ENCODE data around the gene EHBP1.

Gene EHBP1

DNA sequence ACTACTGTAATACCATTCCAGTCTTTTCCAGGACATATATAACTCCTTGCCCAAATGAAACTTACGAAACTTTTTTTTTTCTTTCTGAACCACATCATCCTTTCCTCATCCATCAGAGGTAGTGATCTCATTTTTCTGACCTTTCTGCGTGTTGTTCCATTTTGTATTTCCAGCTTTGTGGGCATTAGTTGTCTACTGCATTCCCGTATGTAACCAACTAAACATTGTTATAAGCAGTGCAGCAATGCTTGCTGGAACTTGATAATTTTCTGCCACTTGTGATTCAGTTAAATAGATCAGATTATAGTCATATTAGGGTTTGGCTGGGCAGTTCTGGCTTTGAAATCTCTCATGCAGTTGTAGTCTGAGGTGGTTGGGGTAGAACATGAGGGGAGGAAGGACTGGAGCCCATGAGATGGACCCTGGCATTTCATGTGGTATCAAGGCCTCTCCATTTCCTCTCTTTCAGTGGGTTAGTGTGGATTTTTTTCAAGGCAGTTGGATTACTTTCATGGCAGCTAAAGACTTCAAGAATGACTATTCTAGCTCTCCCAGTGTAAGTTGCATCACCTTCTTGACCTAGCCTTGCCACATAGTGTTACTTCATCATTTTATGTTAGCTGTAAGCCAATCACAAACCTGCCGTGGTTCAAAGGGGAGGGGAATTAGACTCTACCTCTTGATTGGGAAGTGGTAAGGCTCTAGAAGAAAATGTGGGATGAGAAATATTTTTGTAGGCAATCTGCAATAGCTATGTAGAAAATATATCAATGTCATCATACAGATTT lies 80.5 kb downstream of the EHBP1 start:
- no peak for DNase-seq

DNA sequence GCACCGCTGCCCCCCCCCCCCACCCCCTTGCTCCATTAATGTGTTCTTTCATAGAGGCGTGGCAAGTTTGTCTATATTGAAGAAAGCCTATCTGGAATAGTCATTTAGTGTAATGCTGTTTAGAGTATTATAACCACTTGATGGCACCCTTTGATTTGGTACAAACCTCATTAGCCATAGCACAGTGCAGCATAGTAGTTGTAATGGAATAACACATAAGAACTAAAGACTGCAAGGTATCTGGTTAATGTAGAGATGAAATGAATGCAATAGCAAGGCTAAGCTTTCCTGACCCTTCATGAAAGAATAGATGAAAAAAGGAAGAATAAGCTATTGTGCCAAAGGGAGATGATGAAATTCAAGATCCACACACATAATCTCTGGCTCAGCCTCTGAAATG lies 81.9 kb downstream of the EHBP1 start:
- DNase-seq, result no peak

DNA sequence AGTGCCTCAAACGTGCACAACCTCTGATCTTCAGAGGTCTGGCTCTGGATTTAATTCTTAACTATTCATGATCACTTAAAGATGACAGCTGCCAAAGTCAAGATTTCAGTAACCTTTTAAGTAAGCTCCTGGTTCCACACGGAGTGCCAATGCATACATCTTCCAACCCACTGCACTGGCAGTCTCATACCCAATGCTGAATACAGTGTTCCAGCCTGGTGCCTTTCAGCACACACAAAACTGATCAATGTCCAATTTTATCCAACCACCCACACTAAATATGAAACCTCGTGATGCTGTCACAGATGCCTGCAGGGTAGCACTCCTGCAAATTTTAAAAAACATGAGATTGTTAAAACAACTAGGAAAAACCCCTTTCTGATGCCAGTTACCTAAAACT lies 84.0 kb downstream of the EHBP1 start:
- DNase-seq, result no peak

DNA sequence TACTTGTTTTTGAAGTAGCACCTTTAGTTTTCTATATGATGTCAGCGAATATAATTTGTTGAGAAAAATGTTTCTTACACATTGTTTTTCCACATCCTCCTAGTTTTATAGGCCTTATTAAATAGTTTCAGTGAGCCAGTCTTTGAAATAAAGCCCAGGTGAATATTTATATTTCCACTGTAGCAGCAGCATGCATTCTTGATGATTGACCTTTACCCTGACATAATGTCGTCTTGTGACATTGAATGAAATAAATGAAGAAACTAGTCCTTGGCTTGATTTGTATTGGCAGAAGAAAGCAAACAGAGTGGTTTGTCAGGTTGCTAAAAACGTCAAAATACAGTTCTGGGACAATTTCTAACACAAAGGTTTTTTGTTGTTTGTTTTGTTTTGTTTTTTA lies 84.4 kb downstream of the EHBP1 start:
- DNase-seq, result no peak

DNA sequence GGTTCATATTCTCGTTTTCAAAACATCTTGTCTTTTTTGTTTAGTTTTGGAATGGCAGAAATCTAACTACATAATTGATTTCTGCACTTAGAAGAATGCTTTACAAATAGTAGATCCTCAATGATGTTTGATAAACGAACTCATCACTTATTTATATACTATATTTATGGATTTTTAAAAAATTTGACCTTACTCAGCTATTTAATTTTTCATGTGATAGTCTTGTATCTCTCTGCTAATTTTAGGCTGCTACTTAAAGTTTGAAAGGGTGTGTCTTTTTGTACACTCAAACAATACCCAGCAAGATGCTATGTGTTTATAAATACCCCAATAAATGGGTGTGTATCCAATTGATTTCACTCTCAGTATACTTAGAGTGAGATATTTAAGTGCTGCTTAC lies 86.9 kb downstream of the EHBP1 start:
- no peak for DNase-seq

DNA sequence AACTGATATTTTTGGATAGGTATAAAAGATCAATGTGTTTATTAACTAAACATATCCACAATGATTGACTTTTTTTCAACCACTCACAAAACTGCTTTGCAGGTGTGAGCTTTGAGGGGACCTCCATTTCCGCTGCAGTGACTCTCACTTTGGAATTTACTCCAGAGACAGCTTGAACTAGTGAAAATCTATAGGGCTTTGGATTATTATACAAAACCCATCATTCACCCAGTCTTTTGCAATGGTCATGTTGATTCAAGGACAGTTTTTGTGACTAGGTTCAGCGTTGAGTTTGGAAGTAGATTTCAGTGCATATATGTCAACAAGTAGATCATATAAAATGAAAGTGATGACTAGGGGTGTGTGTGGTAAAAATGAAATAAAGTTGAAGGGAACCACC lies 87.7 kb downstream of the EHBP1 start:
- DNase-seq, result no peak

DNA sequence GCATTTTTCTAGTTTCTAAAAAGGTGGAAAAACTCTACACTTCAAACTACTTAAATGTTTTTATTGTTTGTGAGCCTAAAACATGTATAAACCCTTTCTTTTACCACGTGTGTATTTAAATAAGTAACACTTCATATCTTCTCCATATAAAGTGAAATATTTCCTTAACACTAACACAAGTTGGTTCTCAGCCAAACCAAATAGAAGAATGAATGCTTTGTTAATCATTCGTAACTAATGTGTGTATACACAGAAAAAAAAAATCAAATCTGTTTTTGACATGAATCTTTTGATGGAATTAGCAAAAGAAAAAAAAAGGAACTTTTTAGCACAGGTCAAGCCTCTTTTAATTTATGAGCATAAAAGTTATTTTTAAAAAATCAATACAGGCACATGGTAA lies 89.3 kb downstream of the EHBP1 start:
- no peak for DNase-seq

DNA sequence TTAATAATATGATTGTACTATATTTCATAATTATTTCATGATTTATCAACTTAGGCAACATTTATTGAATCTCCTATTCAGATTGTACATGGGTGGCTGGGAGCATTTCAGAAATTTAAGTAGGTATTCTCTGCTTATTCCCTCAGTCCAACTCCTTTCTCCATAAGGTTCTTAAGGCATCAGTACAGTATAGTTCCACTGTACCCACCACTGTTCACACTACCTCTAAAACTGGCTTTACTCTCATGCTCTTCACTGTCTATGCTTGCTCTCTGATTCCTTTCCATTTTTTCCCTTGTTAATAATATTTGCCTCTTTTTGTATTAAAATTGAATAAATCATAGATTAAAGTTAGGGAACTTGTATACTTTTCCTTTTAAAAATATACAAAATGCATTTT lies 89.8 kb downstream of the EHBP1 start:
- DNase-seq, result no peak

DNA sequence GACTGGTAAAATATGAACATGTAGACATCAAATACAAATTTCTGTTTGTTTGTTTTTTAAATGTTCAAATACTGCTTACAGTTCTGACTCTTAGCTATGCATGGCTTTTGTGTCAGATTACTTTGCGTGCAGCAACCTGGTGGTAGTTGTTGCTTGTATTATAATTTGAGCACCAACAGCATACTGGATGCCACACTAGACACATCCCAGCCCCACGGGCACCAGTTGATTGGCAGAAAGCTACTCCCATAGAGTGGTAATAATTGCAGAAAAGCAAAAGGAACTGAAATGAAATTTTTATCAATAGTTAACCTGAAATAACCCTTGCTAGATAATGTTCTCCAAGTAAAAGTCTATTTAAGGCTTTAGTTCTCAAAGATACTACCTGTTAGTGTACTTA lies 91.6 kb downstream of the EHBP1 start:
- DNase-seq, result no peak

DNA sequence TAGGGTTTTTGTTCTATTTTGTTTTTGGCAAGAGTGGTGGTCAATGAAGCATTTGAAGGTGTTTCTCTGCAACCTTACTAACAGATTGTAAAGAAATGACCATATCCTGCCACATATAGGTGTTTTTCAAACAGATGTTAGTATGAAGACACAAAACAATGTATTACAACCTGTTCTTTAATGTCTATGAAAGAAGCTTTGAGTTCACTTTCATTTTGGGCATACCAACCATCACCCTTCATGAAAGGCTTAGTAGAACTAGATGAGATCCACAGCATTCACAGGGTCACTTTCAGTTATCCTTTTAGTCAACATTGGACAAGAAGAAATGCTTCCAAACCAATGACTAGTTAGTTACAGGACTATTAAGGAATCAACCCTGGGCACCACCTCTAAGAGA lies 95.1 kb downstream of the EHBP1 start:
- no peak for DNase-seq

DNA sequence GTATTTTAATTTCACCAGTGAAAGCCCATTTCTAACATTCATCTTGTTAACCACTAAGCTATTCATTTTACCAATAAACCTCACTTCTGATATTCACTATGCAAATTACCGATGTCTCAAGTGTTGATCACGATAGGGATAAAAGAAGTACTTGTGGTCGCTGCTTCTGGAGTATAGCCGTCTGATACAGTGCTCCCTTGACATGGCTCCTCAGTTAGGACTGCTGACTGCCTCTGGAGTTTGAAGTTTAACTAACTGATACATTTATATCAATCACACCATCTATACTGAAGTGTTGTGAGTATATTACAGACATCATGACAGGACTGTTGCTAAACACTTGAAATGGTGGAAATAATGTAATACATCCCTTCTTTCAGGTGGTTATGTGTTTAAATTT lies 95.6 kb downstream of the EHBP1 start:
- DNase-seq, result no peak

DNA sequence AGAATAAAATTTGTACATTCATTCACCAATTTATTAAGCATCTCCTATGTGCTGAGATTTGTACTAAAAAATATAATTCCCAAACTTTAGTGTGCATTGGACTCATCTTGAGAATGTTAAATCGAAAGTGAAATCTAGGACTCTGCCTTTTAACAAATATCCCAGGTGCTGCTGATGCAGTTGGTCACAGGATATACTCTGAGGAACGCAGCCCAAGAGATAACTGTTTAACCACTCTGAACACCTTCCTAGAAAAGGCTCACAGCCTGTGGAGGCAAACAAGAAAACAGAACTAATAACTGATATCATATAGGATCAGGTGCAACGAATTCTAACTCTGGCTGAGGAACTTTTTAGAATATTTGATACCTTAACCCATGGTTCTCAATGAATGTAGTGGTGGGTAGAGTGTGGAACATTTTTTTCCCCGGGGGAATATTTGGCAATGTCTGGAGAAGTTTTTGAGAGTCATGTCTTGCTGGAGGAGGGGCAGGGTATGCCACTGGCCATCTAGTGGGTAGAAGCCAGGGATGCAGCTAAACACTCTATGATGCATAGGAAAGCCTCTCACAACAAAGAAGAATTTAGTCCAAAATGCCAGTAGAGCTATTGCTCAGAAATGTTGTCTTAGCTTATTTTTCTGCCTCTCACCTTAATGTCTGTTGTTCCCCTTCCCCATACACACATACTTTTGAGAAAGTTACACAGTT lies 96.5 kb downstream of the EHBP1 start:
- DNase-seq, result no peak

DNA sequence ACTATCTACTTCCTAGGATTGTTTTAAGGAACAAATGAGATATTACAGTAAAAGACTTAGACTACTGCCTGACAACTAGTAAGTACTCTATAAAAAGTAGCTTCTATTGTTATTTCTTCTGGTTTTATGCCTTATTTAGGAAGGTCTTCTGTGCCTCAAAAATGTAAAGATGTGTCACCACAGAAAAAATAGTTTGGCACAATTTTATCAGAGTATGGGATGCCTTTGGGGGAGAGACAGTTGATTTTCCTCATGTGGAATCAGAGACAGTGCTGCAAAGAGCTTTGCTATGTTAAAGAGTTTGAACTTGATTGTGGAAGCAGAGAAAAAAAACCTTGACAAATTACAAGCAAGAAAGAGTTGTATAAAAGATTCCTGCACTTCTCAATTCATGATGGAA lies 98.4 kb downstream of the EHBP1 start:
- no peak for DNase-seq

DNA sequence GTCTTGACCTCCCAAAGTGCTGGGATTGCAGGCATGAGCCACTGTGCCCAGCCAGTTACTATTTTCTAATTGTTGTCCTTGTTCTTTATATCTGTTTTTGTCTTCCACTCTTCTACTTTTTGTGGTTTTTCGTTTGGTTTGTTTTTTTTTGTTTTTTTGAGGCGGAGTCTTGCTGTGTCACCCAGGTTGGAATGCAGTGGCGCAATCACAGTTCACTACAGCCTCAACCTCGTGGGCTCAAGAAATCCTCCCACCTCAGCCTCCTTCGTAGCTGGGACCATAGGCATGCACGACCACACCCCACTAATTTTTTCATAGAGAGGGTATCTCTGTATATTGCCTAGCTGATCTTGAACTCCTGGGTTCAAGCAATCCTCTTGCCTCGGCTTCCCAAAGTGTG lies 100.7 kb downstream of the EHBP1 start:
- DNase-seq, result no peak

DNA sequence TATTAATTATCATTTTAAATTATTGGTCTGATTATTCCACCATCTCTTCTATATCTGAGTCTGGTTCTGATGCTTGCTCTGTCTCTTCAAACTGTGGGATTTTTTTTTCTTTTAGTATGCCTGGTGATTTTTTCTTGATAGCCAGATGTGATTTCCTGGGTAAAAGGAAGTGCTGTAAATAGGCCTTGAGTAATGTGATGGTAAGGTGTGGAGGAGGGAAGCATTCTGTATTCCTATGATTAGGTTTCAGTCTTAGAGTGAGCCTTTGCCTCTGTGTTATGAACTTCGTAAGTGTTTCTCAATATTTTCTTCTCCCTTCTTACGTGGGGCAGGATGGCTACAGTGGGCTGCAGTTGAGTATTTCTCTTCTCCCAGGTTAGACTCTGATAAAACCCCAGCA lies 103.0 kb downstream of the EHBP1 start:
- no peak for DNase-seq

DNA sequence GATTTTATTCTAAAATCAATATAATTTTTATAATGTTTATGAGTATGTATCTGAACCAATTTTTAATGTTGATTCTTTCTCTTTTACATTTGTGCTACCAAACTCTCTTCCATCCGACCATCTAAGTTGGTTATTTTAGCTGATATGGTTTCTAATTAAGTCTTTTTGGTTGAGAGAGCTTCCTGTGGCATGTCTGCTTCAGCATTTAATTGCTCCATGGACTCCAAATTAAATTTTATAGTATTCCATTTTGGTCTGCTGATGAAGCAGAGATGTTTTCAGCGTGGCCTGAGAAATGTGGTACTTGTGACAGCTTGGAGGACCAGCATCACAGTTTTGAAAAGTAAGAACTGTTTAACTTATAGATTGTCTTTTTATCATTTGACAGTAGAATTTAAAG lies 105.6 kb downstream of the EHBP1 start:
- no peak for DNase-seq

DNA sequence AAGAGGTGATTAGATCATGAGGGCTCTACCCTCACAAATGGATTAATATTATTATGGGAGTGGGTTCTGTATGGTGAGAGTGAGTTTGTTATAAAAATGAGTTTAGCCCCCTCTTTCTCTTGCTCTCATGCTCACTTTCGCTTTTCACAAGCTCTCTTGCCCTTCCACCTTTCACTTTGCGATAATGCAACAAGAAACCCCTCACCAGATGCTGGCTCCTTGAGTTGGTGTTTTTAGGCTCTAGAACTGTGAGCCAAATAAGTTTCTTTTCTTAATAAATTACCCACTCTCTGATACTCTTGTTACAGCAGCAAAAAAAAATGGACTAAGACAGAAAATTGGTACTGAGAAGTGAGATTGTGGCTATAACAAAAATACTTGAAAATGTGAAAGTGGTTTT lies 106.5 kb downstream of the EHBP1 start:
- DNase-seq, result no peak

DNA sequence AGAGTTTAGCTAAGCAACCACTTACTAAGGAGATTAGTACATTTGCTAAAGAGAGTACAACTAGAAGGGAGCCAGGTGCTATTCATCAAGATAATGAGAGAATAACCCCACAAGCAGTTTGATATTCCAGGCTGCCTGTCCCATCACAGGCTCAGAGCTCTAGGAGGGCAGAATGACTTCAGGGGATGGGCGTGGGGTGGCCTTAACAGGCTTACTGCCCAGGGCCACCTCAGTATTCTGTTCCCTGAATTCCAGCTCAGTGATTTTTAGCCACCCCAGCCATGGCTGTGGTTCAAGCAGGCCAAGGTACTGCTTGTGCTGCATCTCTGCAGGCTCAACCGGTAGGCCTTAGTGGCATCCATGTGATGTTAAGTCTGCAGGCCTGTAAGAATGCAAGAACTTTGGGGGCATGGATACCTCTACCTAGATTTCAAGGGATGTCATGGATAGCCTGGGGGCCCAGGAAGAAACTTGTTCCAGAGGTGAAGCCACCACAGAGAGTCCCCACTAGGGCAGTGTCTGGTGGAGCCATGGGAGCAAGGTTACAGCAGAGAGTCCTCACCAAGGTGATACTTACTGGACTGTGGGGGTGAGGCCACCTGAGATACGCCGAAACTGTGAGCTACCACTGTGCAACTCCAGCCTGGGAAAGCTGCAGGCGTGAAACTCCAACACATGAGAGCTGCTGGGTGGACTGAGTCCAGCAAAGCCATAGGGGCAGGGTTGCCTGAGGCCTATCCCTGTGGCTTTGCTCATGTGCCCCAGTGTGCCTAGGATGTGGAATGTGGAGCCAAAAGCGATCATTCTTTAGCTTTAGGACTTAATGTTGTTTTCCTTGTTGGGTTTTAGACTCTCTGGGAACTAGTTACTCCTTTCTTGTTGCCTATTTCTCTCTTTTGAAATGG lies 107.7 kb downstream of the EHBP1 start:
- DNase-seq, result no peak

DNA sequence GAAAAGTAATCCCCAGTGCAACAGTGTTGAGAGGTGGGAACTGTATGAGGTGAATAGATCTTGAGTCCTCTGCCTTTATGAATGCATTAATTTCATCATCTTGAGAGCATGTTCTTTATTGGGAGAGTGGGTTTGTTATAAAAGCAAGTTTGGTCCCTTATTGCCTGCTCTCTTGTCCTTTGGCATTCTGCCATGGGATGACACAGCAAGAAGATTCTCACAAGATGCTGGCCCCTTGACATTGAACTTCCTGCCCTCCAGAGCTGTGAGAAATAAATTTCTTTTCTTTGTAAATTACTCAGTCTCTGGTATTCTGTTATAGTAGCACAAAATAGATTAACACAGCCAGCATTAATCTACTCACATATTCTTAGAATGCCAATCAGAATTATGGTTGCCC lies 108.6 kb downstream of the EHBP1 start:
- no peak for DNase-seq

DNA sequence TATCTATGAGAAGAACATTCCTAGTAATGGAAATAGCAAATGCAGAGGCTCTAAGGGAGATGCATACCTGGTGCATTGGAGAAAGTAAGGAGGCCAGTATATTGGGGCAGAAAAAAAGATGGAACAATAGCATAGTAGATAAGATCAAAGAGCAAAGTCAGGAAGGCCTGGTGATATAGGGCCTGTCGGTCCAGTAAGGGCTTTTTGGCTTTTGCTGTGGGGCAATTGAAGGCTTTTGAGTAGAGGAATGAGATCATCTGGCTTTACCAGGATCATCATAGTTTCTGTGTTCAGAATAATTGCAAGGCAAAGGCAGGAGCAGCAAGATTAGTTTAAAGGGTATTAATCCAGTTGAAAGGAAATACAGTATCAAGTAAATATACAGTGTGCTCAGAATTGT lies 111.8 kb downstream of the EHBP1 start:
- no peak for DNase-seq

DNA sequence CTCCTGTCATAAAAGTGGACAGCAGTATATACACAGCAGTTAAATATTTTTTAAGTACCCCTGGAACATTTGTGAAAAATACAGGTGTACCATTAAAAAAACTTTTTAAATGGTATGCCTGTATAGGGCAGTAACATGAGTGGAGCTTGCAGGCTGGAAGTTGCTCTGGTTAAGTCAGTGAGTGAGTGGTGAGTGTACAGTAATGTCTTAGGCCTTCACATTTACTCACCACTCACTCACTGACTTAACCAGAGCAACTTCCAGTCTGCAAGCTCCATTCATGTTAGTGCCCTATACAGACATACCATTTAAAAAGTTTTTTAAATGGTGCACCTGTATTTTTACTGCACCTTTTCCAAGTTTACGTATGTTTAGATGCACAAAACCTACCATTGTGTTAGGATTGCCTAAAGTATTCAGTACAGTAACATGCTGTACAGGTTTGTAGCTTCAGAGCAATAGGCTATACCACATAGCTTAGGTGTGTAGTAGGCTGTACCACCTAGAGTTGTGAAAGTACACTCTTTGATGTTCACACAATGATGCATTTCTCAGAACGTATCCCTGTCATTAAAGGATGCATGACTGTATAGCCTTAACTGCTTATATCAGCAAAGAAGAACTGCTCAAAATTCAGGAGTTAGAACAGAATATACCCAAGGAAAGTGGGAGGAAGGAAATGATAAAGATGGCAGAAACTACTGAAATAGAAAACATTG lies 112.6 kb downstream of the EHBP1 start:
- no peak for DNase-seq

DNA sequence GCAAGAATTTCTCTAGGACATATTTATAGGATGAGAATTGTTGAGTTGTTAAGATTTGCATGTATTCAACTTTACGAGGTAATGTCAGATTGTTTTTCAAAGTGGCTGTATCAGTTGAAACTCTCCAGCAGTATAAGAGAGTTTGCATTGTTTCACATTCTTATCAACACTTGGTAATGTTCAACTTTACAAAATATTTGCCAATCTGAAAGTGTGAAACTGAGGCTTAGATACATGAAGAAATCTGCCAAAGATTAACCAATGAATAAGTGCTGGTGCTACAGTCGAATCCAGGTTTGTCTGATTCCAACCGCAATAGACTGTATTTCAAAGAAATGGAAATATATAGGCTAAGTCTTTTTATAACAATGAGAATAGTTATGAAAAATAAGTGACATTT lies 117.0 kb downstream of the EHBP1 start:
- DNase-seq, result no peak

DNA sequence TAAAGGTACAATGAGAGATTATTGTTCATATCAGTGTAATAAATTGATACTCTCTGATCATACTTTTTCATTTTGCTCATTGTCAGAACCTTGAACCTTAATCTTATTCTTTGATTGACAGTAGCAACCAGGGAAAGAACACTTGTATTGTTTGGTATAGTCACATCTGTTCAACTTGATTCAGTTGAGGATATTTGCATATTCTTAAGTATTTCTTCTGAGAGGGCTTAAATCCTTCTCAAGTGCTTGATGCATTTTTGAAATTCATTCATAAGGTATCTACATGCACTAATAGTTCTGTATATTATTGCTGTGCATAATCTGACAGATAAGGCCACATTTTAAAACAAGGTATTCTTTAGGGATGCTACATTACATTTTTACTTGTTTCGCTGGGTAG lies 118.9 kb downstream of the EHBP1 start:
- DNase-seq, result no peak
